ENCODE measurements around the gene UBE2L5. TPM values are rescaled to one million over a fixed set of nuclear protein-coding genes. Genes with fewer than 3 reads are reported as not detected.

UBE2L5 gene
- total and polyA plus RNA-seq, 2 experiments from 2014 or later, result not detected

- TF ChIP-seq ZNF462 (CRISPR knock-in tag; IDR thresholded peaks at IDR 0.05) (no peak), EZH2 (IDR thresholded peaks at IDR 0.05; ENCODE audit: low read depth, unreplicated experiment) (no peak), ZNF114 (CRISPR knock-in tag; IDR thresholded peaks at IDR 0.05) (no peak), REST (IDR thresholded peaks at IDR 0.05; ENCODE audit: unreplicated experiment) (no peak), POLR2AphosphoS5 (IDR thresholded peaks at IDR 0.05; ENCODE audit: low read depth) (no peak), NANOG (IDR thresholded peaks at IDR 0.05; ENCODE audit: borderline replicate concordance) (no peak), CREB1 (CRISPR knock-in tag; IDR thresholded peaks at IDR 0.05; ENCODE audit: low read depth) (no peak), ZNF331 (CRISPR knock-in tag; IDR thresholded peaks at IDR 0.05; ENCODE audit: low read depth) (no peak), EZH2phosphoT487 (IDR thresholded peaks at IDR 0.05; ENCODE audit: unreplicated experiment) (no peak)
Measured at GRCh38 chr13:30464496-30465342, 42.4 kb downstream of the UBE2L5 start (continued).
